ENCODE measurements around the gene TCEAL9. TPM values are rescaled to one million over a fixed set of nuclear protein-coding genes. Genes with fewer than 3 reads are reported as not detected.

TCEAL9 gene
- total and polyA plus RNA-seq, 2 of the 4 experiments (the other 2 are of a cell fraction): 20.3 to 111 TPM

GRCh38 chrX:103373581-103373980, 17.3 kb downstream of the TCEAL9 start:
- H3K56ac ChIP-seq (ENCODE audit: extremely low read depth, insufficient read depth, low read length): no peak overlapping the region
- H3K4ac ChIP-seq (ENCODE audit: low read depth, low read length): no peak overlapping the region
- in situ Hi-C loops (cut with MboI; ENCODE audit: low sequenced_read_pairs) (no loop called here), intact Hi-C loops (cut with micrococcal nuclease) (no loop called here), dilution Hi-C loops (cut with HindIII; ENCODE audit: low sequenced_read_pairs, unreplicated experiment) (no loop called here)
- ChIA-PET POLR2A (ENCODE audit: unreplicated experiment) (interaction anchor here (0.5 to 1.0 kb wide), 2 partner anchors 17 to 719 kb away, joined by 3 read pairs; partner anchors contain the start of gene TCEAL9), CTCF (no interaction called here)
- H3K14ac ChIP-seq (replicated peaks; ENCODE audit: low read depth, low read length): peak overlapping the region; percentile 51; the same call in 1 of the 2 replicates
- no peak overlapping the region for H3K27ac ChIP-seq (ENCODE audit: insufficient read depth, low read length)
- no TSS peak for BruUV-seq (replicated peaks)
- H3K4me2 ChIP-seq (ENCODE audit: low read depth, low read length): no peak overlapping the region
- H2AFZ ChIP-seq (replicated peaks; ENCODE audit: low read length, poor library complexity): no peak overlapping the region
- no peak overlapping the region for H2AK5ac ChIP-seq (ENCODE audit: low read depth, low read length)
- no CpG with 5 or more reads among the region's 3 CpGs for WGBS, 2 experiments (ENCODE audit: extremely low coverage in 2 of 2, insufficient read length in 1 of 2)
- peaks cover 2% of the 10 kb centered on the region; the same call in 1 of the 2 replicates for H3K27me3 ChIP-seq (ENCODE audit: control insufficient read depth, insufficient read depth, low read length)
- no peak overlapping the region for H4K5ac ChIP-seq (ENCODE audit: low read depth, low read length)
- H2AK9ac ChIP-seq (replicated peaks; ENCODE audit: low read depth, low read length, poor library complexity): no peak overlapping the region
- ATAC-seq (ENCODE audit: low read depth) (no peak), DNase-seq (no peak)
- H3K9me1 ChIP-seq (ENCODE audit: insufficient read depth, low read length): no peaks in the 10 kb centered on the region
- peak overlapping the region; percentile 6; the same call in 1 of the 2 replicates for H2BK20ac ChIP-seq (ENCODE audit: low read depth, low read length)
- H3K18ac ChIP-seq (ENCODE audit: low read depth, low read length): no peak overlapping the region
- no peak overlapping the region for H3K23ac ChIP-seq (ENCODE audit: low read depth, low read length)
- no peak overlapping the region for H4K8ac ChIP-seq (ENCODE audit: low read depth in 2 of 2, low read length in 2 of 2)
- H3K79me1 ChIP-seq (ENCODE audit: low read depth in 1 of 2, low read length in 2 of 2): peaks cover 0 to 8% of the 10 kb centered on the region in 2 experiments; a peak in 2 of 4 replicates
- H4K91ac ChIP-seq (ENCODE audit: insufficient read depth, low read depth, low read length): no peak overlapping the region
- no peaks in the 10 kb centered on the region for H4K20me1 ChIP-seq (ENCODE audit: insufficient read depth, low read length)
- no peak overlapping the region for H2BK120ac ChIP-seq (ENCODE audit: low read depth, low read length)
- H3K9ac ChIP-seq (ENCODE audit: low read depth, low read length): no peak overlapping the region
- TF ChIP-seq RAD21 (IDR thresholded peaks at IDR 0.05; ENCODE audit: low read length) (no peak), NFE2L2 (IDR thresholded peaks at IDR 0.05; ENCODE audit: low read depth, low read length) (no peak), MAZ (IDR thresholded peaks at IDR 0.05; ENCODE audit: borderline replicate concordance, low read depth, low read length) (no peak), CEBPB (IDR thresholded peaks at IDR 0.05; ENCODE audit: low read depth, low read length) (no peak), BHLHE40 (IDR thresholded peaks at IDR 0.05; ENCODE audit: low read depth, low read length) (no peak), RCOR1 (IDR thresholded peaks at IDR 0.05; ENCODE audit: insufficient replicate concordance, low read length) (no peak), FOS (IDR thresholded peaks at IDR 0.05; ENCODE audit: low read depth, low read length) (no peak), CHD1 (IDR thresholded peaks at IDR 0.05; ENCODE audit: low read depth, low read length) (no peak), RFX5 (IDR thresholded peaks at IDR 0.05; ENCODE audit: low read depth, low read length) (no peak), MXI1 (IDR thresholded peaks at IDR 0.05; ENCODE audit: borderline replicate concordance, low read depth, low read length) (no peak), USF2 (IDR thresholded peaks at IDR 0.05; ENCODE audit: low read depth, low read length) (no peak), ELK1 (IDR thresholded peaks at IDR 0.05; ENCODE audit: borderline replicate concordance, low read depth, low read length) (no peak), POLR2A (IDR thresholded peaks at IDR 0.05; ENCODE audit: low read depth, low read length) (no peak), CTCF (conservative IDR thresholded peaks at IDR 0.05; ENCODE audit: low read depth, low read length) (no peak), SMC3 (IDR thresholded peaks at IDR 0.05; ENCODE audit: low read depth, low read length) (no peak), MAFK (IDR thresholded peaks at IDR 0.05; ENCODE audit: low read depth, low read length) (no peak)
- H3K4me1 ChIP-seq (ENCODE audit: control insufficient read depth, insufficient read depth, low read length): peaks cover 4% of the 10 kb centered on the region
- no peak overlapping the region for H2BK5ac ChIP-seq (ENCODE audit: low read depth, low read length, poor library complexity, severe bottlenecking)
- no peak overlapping the region for H3K4me3 ChIP-seq (ENCODE audit: insufficient read depth, low read depth, low read length)
- peaks cover 3% of the 10 kb centered on the region for H3K36me3 ChIP-seq (ENCODE audit: control insufficient read depth, insufficient read depth, low read length)
- H3K9me3 ChIP-seq (ENCODE audit: control insufficient read depth, insufficient read depth, low read length): no peaks in the 10 kb centered on the region
- no peak overlapping the region for H2BK15ac ChIP-seq (ENCODE audit: low read depth, low read length)

All from IMR-90 (cell line).